Stomach (tissue), 9 donors: ENCODE results near the gene LRP1B. TPM values are rescaled to one million over a fixed set of nuclear protein-coding genes. Genes with fewer than 3 reads are reported as not detected.

Experiments used
- DNase-seq, 2 donors: peaks; one replicate each; pipeline versions ENCODE4 v3.0.0 to v3.0.0-alpha.2; 2013 to 2019
- H3K27ac ChIP-seq, 5 donors: fragments of 200-600 bp in 4 of 5; sonication (generic) in 4 of 5; one replicate each; pipeline ENCODE4 v1.5.1; 2013 to 2019; ENCODE audit warnings: mild to moderate bottlenecking in 1 of 5, moderate library complexity in 1 of 5
- H3K27me3 ChIP-seq, 3 donors: fragments of 200-600 bp; sonication (generic); one replicate each; pipeline ENCODE4 v1.5.1; 2017 to 2019; ENCODE audit warnings: mixed run types in 1 of 3
- H3K36me3 ChIP-seq, 4 donors: fragments of 200-600 bp; sonication (generic); 1 replicate in 3 of 4; 2 replicates in 1 of 4; pipeline ENCODE4 v1.5.1; 2016 to 2019
- H3K4me1 ChIP-seq, 4 donors: fragments of 200-600 bp; sonication (generic); one replicate each; pipeline ENCODE4 v1.5.1; 2016 to 2019
- H3K4me3 ChIP-seq, 4 donors: fragments of 200-600 bp; sonication (generic) in 3 of 4; one replicate each; pipeline ENCODE4 v1.5.1; 2016 to 2019; ENCODE audit warnings: mild to moderate bottlenecking in 1 of 4
- H3K9me3 ChIP-seq, 4 donors: fragments of 200-600 bp; sonication (generic); one replicate each; pipeline ENCODE4 v1.5.1; 2016 to 2019
- CTCF ChIP-seq, 7 experiments: fragments of 450-650 bp in 4 of 7; fragments of 200-600 bp in 3 of 7; sonication (generic) in 3 of 7; IDR thresholded peaks; one replicate each; pipeline ENCODE4 v1.5.1; 2016 to 2019; ENCODE audit warnings: antibody characterized with exemption in 7 of 7, control low read depth in 2 of 7, mild to moderate bottlenecking in 1 of 7
- EP300 ChIP-seq: sonication (generic); formaldehyde crosslinking; IDR thresholded peaks from one replicate; pipeline ENCODE4 v1.6.1; 2017; ENCODE audit warnings: antibody characterized with exemption
- POLR2A ChIP-seq, 4 donors: fragments of 450-650 bp; IDR thresholded peaks; one replicate each; pipeline ENCODE4 v1.6.1; 2016; ENCODE audit warnings: antibody characterized with exemption in 4 of 4, control low read depth in 2 of 4, mild to moderate bottlenecking in 1 of 4, moderate library complexity in 1 of 4
- POLR2AphosphoS5 ChIP-seq, 3 donors: sonication (generic); formaldehyde crosslinking; IDR thresholded peaks; one replicate each; pipeline ENCODE4 v1.6.1; 2016; ENCODE audit warnings: antibody characterized with exemption in 3 of 3
- WGBS, 5 donors: extraction: QIAGEN DNeasy Blood & Tissue Kit in 3 of 5; methylation state at CpG; one replicate each; pipeline versions ENCODE4 v1.1.5 to v1.1.7; 2013 to 2018; 5-methylcytosine and 5-hydroxymethylcytosine counted together
- intact Hi-C: fragments of 100-400 bp; cut with DNase I; formaldehyde crosslinking; loops from one replicate; pipeline ENCODE4 v1.15.1; 2023; ENCODE audit warnings: low total_unique reads
- polyA plus RNA-seq, 3 donors: library from polyadenylated mRNA; stranded (reverse); fragments of 200-250 nt; gene quantifications; one replicate each; pipeline ENCODE4 v1.2.3, GENCODE V29; 2013
- total RNA-seq, 5 donors: library from RNA; depleted of rRNA; stranded (reverse); fragments of >200 nt; gene quantifications; one replicate each; pipeline versions ENCODE4 v1.1.0 to v1.2.3, GENCODE V29; 2014 to 2016
- donor health status: healthy with polysubstance abuse.
- donor health status: Bipolar disorder and iron deficiency.
- donor health status: healthy.

The LRP1B gene
- total and polyA plus RNA-seq, 8 donors, result under 0.01 to 9.0 (median 0.38) TPM

- no peak for DNase-seq
- intact Hi-C loops, result no loop called here
- H3K27ac ChIP-seq, result no peak overlapping the region
- no peaks in the 10 kb centered on the region for H3K4me1 ChIP-seq
- H3K36me3 ChIP-seq, result no peaks in the 10 kb centered on the region
- H3K4me3 ChIP-seq, result no peak overlapping the region
- no peaks in the 10 kb centered on the region for H3K27me3 ChIP-seq
- H3K9me3 ChIP-seq, result no peaks in the 10 kb centered on the region
- no peak for TF ChIP-seq EP300
These were observed 266.9 kb downstream of the LRP1B start for GRCh38 chr2:141863964-141864363.

GRCh38 chr2:141856215-141856919, 274.4 kb downstream of the LRP1B start:
- Histone ChIP-seq H3K9me3 (no peaks in the 10 kb centered on the region), H3K4me3 (no peak overlapping the region), H3K27me3 (no peaks in the 10 kb centered on the region), H3K4me1 (no peaks in the 10 kb centered on the region), H3K27ac (no peak overlapping the region), H3K36me3 (no peaks in the 10 kb centered on the region)
- WGBS, 5 donors, result 73 to 89% (median 80%) methylated on average over 5 of the region's 5 CpGs
- intact Hi-C loops, result no loop called here
- peak in 1 of 2 donors; percentile 1 for DNase-seq
- TF ChIP-seq POLR2AphosphoS5 (IDR thresholded peaks at IDR 0.05), result no peak
- TF ChIP-seq CTCF (IDR thresholded peaks at IDR 0.05), result no peak
- no peak for TF ChIP-seq EP300
- no peak for TF ChIP-seq POLR2A (IDR thresholded peaks at IDR 0.05)

- WGBS, 5 donors, result 74 to 91% (median 82%) methylated on average over 1 of the region's 1 CpG
- intact Hi-C loops, result no loop called here
- no peak for TF ChIP-seq CTCF (IDR thresholded peaks at IDR 0.05)
- no peak for TF ChIP-seq POLR2AphosphoS5 (IDR thresholded peaks at IDR 0.05)
- no peak for TF ChIP-seq EP300
- no peak for TF ChIP-seq POLR2A (IDR thresholded peaks at IDR 0.05)
- no peak for DNase-seq
- no peak overlapping the region for H3K4me3 ChIP-seq
- H3K36me3 ChIP-seq, result no peaks in the 10 kb centered on the region
- no peaks in the 10 kb centered on the region for H3K9me3 ChIP-seq
- no peak overlapping the region for H3K27ac ChIP-seq
- no peaks in the 10 kb centered on the region for H3K27me3 ChIP-seq
- no peaks in the 10 kb centered on the region for H3K4me1 ChIP-seq
These were observed 282.6 kb downstream of the LRP1B start for GRCh38 chr2:141848191-141848590.

GRCh38 chr2:141844231-141844630, 286.6 kb downstream of the LRP1B start:
- Histone ChIP-seq H3K4me1 (no peaks in the 10 kb centered on the region), H3K9me3 (no peaks in the 10 kb centered on the region), H3K27ac (no peak overlapping the region), H3K4me3 (no peak overlapping the region), H3K36me3 (no peaks in the 10 kb centered on the region), H3K27me3 (no peaks in the 10 kb centered on the region)
- DNase-seq, result no peak
- TF ChIP-seq CTCF (IDR thresholded peaks at IDR 0.05) (no peak), POLR2A (IDR thresholded peaks at IDR 0.05) (no peak), POLR2AphosphoS5 (IDR thresholded peaks at IDR 0.05) (no peak), EP300 (no peak)
- 55 to 87% (median 85%) methylated on average over 2 of the region's 2 CpGs for WGBS, 5 donors
- intact Hi-C loops, result no loop called here

GRCh38 chr2:141835103-141835502, 295.7 kb downstream of the LRP1B start:
- no peak overlapping the region for H3K4me3 ChIP-seq
- H3K4me1 ChIP-seq, result no peaks in the 10 kb centered on the region
- no peaks in the 10 kb centered on the region for H3K9me3 ChIP-seq
- TF ChIP-seq EP300 (no peak), POLR2A (IDR thresholded peaks at IDR 0.05) (no peak), POLR2AphosphoS5 (IDR thresholded peaks at IDR 0.05) (no peak), CTCF (IDR thresholded peaks at IDR 0.05) (no peak)
- no peak for DNase-seq
- H3K27me3 ChIP-seq, result no peaks in the 10 kb centered on the region
- no peak overlapping the region for H3K27ac ChIP-seq
- intact Hi-C loops, result no loop called here
- 65 to 83% (median 77%) methylated on average over 1 of the region's 1 CpG for WGBS, 5 donors
- H3K36me3 ChIP-seq, result no peaks in the 10 kb centered on the region
